Gastroesophageal sphincter (tissue), 3 donors: ENCODE measurements around the gene SHANK2.

ENCODE experiments used
- EP300 ChIP-seq: sonication (generic); formaldehyde crosslinking; IDR thresholded peaks from one replicate; pipeline ENCODE4 v1.6.1; 2017; ENCODE audit warnings: antibody characterized with exemption, mild to moderate bottlenecking
- POLR2A ChIP-seq, 2 donors: fragments of 450-650 bp; IDR thresholded peaks; one replicate each; pipeline ENCODE4 v1.6.1; 2017; ENCODE audit warnings: antibody characterized with exemption in 2 of 2, mild to moderate bottlenecking in 2 of 2, moderate library complexity in 1 of 2
- POLR2AphosphoS5 ChIP-seq: sonication (generic); formaldehyde crosslinking; IDR thresholded peaks from one replicate; pipeline ENCODE4 v1.6.1; 2017; ENCODE audit warnings: antibody characterized with exemption
- TF ChIP-seq, protein P1 (sequence below), 4 experiments: fragments of 200-600 bp in 2 of 4; fragments of 450-650 bp in 2 of 4; sonication (generic) in 1 of 4; IDR thresholded peaks; one replicate each; pipeline ENCODE4 v1.5.1; 2017 to 2019; ENCODE audit warnings: antibody characterized with exemption in 4 of 4, mild to moderate bottlenecking in 2 of 4, moderate library complexity in 2 of 4

- TF ChIP-seq, protein P1, sequence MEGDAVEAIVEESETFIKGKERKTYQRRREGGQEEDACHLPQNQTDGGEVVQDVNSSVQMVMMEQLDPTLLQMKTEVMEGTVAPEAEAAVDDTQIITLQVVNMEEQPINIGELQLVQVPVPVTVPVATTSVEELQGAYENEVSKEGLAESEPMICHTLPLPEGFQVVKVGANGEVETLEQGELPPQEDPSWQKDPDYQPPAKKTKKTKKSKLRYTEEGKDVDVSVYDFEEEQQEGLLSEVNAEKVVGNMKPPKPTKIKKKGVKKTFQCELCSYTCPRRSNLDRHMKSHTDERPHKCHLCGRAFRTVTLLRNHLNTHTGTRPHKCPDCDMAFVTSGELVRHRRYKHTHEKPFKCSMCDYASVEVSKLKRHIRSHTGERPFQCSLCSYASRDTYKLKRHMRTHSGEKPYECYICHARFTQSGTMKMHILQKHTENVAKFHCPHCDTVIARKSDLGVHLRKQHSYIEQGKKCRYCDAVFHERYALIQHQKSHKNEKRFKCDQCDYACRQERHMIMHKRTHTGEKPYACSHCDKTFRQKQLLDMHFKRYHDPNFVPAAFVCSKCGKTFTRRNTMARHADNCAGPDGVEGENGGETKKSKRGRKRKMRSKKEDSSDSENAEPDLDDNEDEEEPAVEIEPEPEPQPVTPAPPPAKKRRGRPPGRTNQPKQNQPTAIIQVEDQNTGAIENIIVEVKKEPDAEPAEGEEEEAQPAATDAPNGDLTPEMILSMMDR (IDR thresholded peaks at IDR 0.05): no peak
- TF ChIP-seq POLR2AphosphoS5 (no peak), POLR2A (IDR thresholded peaks at IDR 0.05) (no peak), EP300 (no peak)
These were observed 30.4 kb upstream of the SHANK2 start for GRCh38 chr11:71282581-71283351.
